GM23248 (cell line): ENCODE results near the gene CNNM4. TPM values are rescaled to one million over a fixed set of nuclear protein-coding genes. Genes with fewer than 3 reads are reported as not detected.

ENCODE experiments used
- DNase-seq: peaks from one replicate; pipeline ENCODE4 v3.0.0-alpha.2; 2015
- H2AFZ ChIP-seq: fragments of 200-600 bp; sonication (generic); 2 replicates; pipeline ENCODE4 v1.6.1; 2016; ENCODE audit warnings: antibody characterized with exemption
- H3F3A ChIP-seq: fragments of 200-600 bp; sonication (generic); 2 replicates; pipeline ENCODE4 v1.6.1; 2016; ENCODE audit warnings: mild to moderate bottlenecking, antibody characterized with exemption, mixed run types; ENCODE audit not compliant: insufficient read depth
- H3K27ac ChIP-seq: fragments of 200-600 bp; sonication (generic); 2 replicates; pipeline ENCODE4 v1.5.1; 2016; ENCODE audit warnings: mild to moderate bottlenecking
- H3K27me3 ChIP-seq: fragments of 200-600 bp; sonication (generic); replicated peaks from 2 replicates; pipeline ENCODE4 v1.6.1; 2016; ENCODE audit warnings: mild to moderate bottlenecking; ENCODE audit not compliant: insufficient read depth
- H3K36me3 ChIP-seq: fragments of 200-600 bp; sonication (generic); 2 replicates; pipeline ENCODE4 v1.6.1; 2016; ENCODE audit warnings: low read depth, mild to moderate bottlenecking
- H3K4me1 ChIP-seq: fragments of 200-600 bp; sonication (generic); 2 replicates; pipeline ENCODE4 v1.6.1; 2016; ENCODE audit warnings: mild to moderate bottlenecking; ENCODE audit not compliant: insufficient read depth
- H3K4me2 ChIP-seq: fragments of 200-600 bp; sonication (generic); one replicate; pipeline ENCODE4 v1.6.1; 2016; ENCODE audit warnings: mild to moderate bottlenecking; ENCODE audit not compliant: unreplicated experiment
- H3K4me3 ChIP-seq: fragments of 200-600 bp; sonication (generic); 2 replicates; pipeline ENCODE4 v1.5.1; 2016; ENCODE audit warnings: mild to moderate bottlenecking
- H3K79me2 ChIP-seq: fragments of 200-600 bp; sonication (generic); 2 replicates; pipeline ENCODE4 v1.6.1; 2016; ENCODE audit warnings: mild to moderate bottlenecking; ENCODE audit not compliant: insufficient read depth
- H3K9ac ChIP-seq: fragments of 200-600 bp; sonication (generic); 2 replicates; pipeline ENCODE4 v1.6.1; 2016; ENCODE audit warnings: mild to moderate bottlenecking
- H3K9me2 ChIP-seq: fragments of 200-600 bp; sonication (generic); 2 replicates; pipeline ENCODE4 v1.6.1; 2016; ENCODE audit warnings: mixed run types, mild to moderate bottlenecking, moderate library complexity; ENCODE audit not compliant: insufficient read depth
- H3K9me3 ChIP-seq: fragments of 200-600 bp; sonication (generic); one replicate; pipeline ENCODE4 v1.6.1; 2017; ENCODE audit warnings: low read depth
- H4K20me1 ChIP-seq: fragments of 200-600 bp; sonication (generic); 2 replicates; pipeline ENCODE4 v1.6.0; 2016; ENCODE audit not compliant: insufficient read depth
- EZH2 ChIP-seq: fragments of 200-600 bp; sonication (generic); IDR thresholded peaks from 2 replicates; pipeline ENCODE4 v1.6.1; 2018; ENCODE audit warnings: antibody characterized with exemption, mild to moderate bottlenecking; ENCODE audit not compliant: insufficient read depth, poor library complexity, severe bottlenecking
- EZH2phosphoT487 ChIP-seq: fragments of 200-600 bp; sonication (generic); IDR thresholded peaks from 2 replicates; pipeline ENCODE4 v1.6.1; 2018; ENCODE audit warnings: antibody characterized with exemption, moderate library complexity, mild to moderate bottlenecking, low read depth; ENCODE audit not compliant: insufficient read depth
- WGBS, 2 experiments: methylation state at CpG; one replicate each; pipeline ENCODE4 v1.1.6; 2015 to 2017; ENCODE audit warnings: low lambda C conversion rate in 2 of 2, low coverage in 1 of 2; ENCODE audit errors: missing lambda C conversion rate in 2 of 2; 5-methylcytosine and 5-hydroxymethylcytosine counted together
- in situ Hi-C: fragments of 300-500 bp; cut with MboI; formaldehyde crosslinking; loops from 2 replicates; pipeline ENCODE4 v1.15.0; 2020
- polyA plus RNA-seq: library from polyadenylated mRNA; unstranded; fragments of >200 nt; fragmentation: Nextera tagmentation; extraction: Ambion mirVana; gene quantifications from 2 replicates; pipeline ENCODE4 v1.2.1, GENCODE V29; 2016
- total RNA-seq: library from RNA; depleted of rRNA; stranded (reverse); fragments of >200 nt; shearing (Covaris generic); gene quantifications from 2 replicates; pipeline ENCODE4 v1.2.3, GENCODE V29; 2014

The CNNM4 gene
- total and polyA plus RNA-seq, 2 experiments from 2014 or later, result 2.8 to 4.8 TPM

GRCh38 chr2:96797066-96797625, 36.4 kb downstream of the CNNM4 start:
- in situ Hi-C loops, result no loop called here
- no peaks in the 10 kb centered on the region for H3K27me3 ChIP-seq
- 89 to 92% methylated on average over 19 to 22 of the region's 23 CpGs for WGBS, 2 experiments
- H4K20me1 ChIP-seq, result no peaks in the 10 kb centered on the region
- H3K9me2 ChIP-seq, result no peaks in the 10 kb centered on the region
- H3K9me3 ChIP-seq, result no peaks in the 10 kb centered on the region
- H3K36me3 ChIP-seq, result no peaks in the 10 kb centered on the region
- no peaks in the 10 kb centered on the region for H3K79me2 ChIP-seq
- H3K9ac ChIP-seq, result no peak overlapping the region
- no peak overlapping the region for H3K4me3 ChIP-seq
- DNase-seq, result no peak
- H3K4me1 ChIP-seq, result no peaks in the 10 kb centered on the region
- no peak overlapping the region for H3K4me2 ChIP-seq
- H2AFZ ChIP-seq, result no peak overlapping the region
- no peak for TF ChIP-seq EZH2
- TF ChIP-seq EZH2phosphoT487, result no peak
- no peaks in the 10 kb centered on the region for H3F3A ChIP-seq
- no peak overlapping the region for H3K27ac ChIP-seq

- H3K27ac ChIP-seq, result no peak overlapping the region
- H3K9me2 ChIP-seq, result no peaks in the 10 kb centered on the region
- H4K20me1 ChIP-seq, result no peaks in the 10 kb centered on the region
- no peak for TF ChIP-seq EZH2
- no peak for TF ChIP-seq EZH2phosphoT487
- H3K9ac ChIP-seq, result no peak overlapping the region
- no peaks in the 10 kb centered on the region for H3K27me3 ChIP-seq
- H3K9me3 ChIP-seq, result no peaks in the 10 kb centered on the region
- H3F3A ChIP-seq, result no peaks in the 10 kb centered on the region
- H3K4me1 ChIP-seq, result no peaks in the 10 kb centered on the region
- DNase-seq, result no peak
- in situ Hi-C loops, result no loop called here
- no peak overlapping the region for H2AFZ ChIP-seq
- H3K4me2 ChIP-seq, result no peak overlapping the region
- no peaks in the 10 kb centered on the region for H3K79me2 ChIP-seq
- H3K36me3 ChIP-seq, result no peaks in the 10 kb centered on the region
- 87 to 88% methylated on average over 21 to 23 of the region's 23 CpGs for WGBS, 2 experiments
- H3K4me3 ChIP-seq, result no peak overlapping the region
Measured at GRCh38 chr2:96798733-96799622, 38.3 kb downstream of the CNNM4 start.

GRCh38 chr2:96799623-96799935, 38.9 kb downstream of the CNNM4 start:
- H3K4me2 ChIP-seq, result no peak overlapping the region
- H3K27me3 ChIP-seq, result no peaks in the 10 kb centered on the region
- no peaks in the 10 kb centered on the region for H4K20me1 ChIP-seq
- no peak for DNase-seq
- no peaks in the 10 kb centered on the region for H3K79me2 ChIP-seq
- H3K9me3 ChIP-seq, result no peaks in the 10 kb centered on the region
- H2AFZ ChIP-seq, result no peak overlapping the region
- TF ChIP-seq EZH2phosphoT487, result no peak
- TF ChIP-seq EZH2, result no peak
- no peak overlapping the region for H3K9ac ChIP-seq
- H3K36me3 ChIP-seq, result no peaks in the 10 kb centered on the region
- no peaks in the 10 kb centered on the region for H3K4me1 ChIP-seq
- no peak overlapping the region for H3K4me3 ChIP-seq
- no peaks in the 10 kb centered on the region for H3F3A ChIP-seq
- 81 to 89% methylated on average over 8 of the region's 8 CpGs for WGBS, 2 experiments
- H3K9me2 ChIP-seq, result no peaks in the 10 kb centered on the region
- in situ Hi-C loops, result no loop called here
- H3K27ac ChIP-seq, result no peak overlapping the region

- H3K4me1 ChIP-seq, result no peaks in the 10 kb centered on the region
- no peak overlapping the region for H3K4me3 ChIP-seq
- no peaks in the 10 kb centered on the region for H3K36me3 ChIP-seq
- no peak overlapping the region for H3K27ac ChIP-seq
- H3K9me3 ChIP-seq, result no peaks in the 10 kb centered on the region
- no peak overlapping the region for H3K9ac ChIP-seq
- no peak for DNase-seq
- in situ Hi-C loops, result no loop called here
- H3F3A ChIP-seq, result no peaks in the 10 kb centered on the region
- no peaks in the 10 kb centered on the region for H3K27me3 ChIP-seq
- WGBS, 2 experiments, result 86 to 88% methylated on average over 24 to 27 of the region's 27 CpGs
- no peak overlapping the region for H3K4me2 ChIP-seq
- H2AFZ ChIP-seq, result no peak overlapping the region
- no peaks in the 10 kb centered on the region for H4K20me1 ChIP-seq
- H3K9me2 ChIP-seq, result no peaks in the 10 kb centered on the region
- TF ChIP-seq EZH2 (no peak), EZH2phosphoT487 (no peak)
- H3K79me2 ChIP-seq, result no peaks in the 10 kb centered on the region
Measured at GRCh38 chr2:96800061-96801004, 39.6 kb downstream of the CNNM4 start.
